Pancreas (tissue), 10 donors: Measurements from ENCODE around the gene KIF3C. TPM values are rescaled to one million over a fixed set of nuclear protein-coding genes. Genes with fewer than 3 reads are reported as not detected.
A peak's percentile ranks its signal among the peaks of the same experiment; 100 is the strongest.

ENCODE experiments used
- ATAC-seq, 4 donors: fragments of 200-7000 bp; cut with Tn5 transposase; one replicate each; pipeline versions ENCODE4 v1.8.0 to v1.9.1; 2020; ENCODE audit warnings: mild to moderate bottlenecking in 4 of 4, moderate library complexity in 4 of 4
- DNase-seq, 6 donors: peaks; one replicate each; pipeline ENCODE4 v3.0.0-alpha.2; 2020
- FAIRE-seq: peaks from 2 replicates; lab custom pipeline; 2012; peaks lifted over from hg19 to GRCh38; lab: Jason Lieb, UNC
- H3K27ac ChIP-seq, 4 donors: fragments of 200-600 bp; sonication (generic); 1 replicate in 3 of 4; 2 replicates in 1 of 4; pipeline versions ENCODE4 v1.5.0 to v1.8.0; 2020
- H3K27me3 ChIP-seq, 4 donors: fragments of 200-600 bp; one replicate each; pipeline ENCODE4 v1.8.0; 2021
- H3K36me3 ChIP-seq, 3 donors: fragments of 200-600 bp; sonication (generic) in 1 of 3; one replicate each; pipeline versions ENCODE4 v1.5.0 to v1.8.0; 2020 to 2021
- H3K4me1 ChIP-seq, 3 donors: fragments of 200-600 bp; one replicate each; pipeline ENCODE4 v1.8.0; 2021
- H3K4me3 ChIP-seq, 4 donors: fragments of 200-600 bp; sonication (generic) in 2 of 4; one replicate each; pipeline versions ENCODE4 v1.5.0 to v1.8.0; 2020 to 2021
- H3K9me3 ChIP-seq, 4 donors: fragments of 200-600 bp; one replicate each; pipeline ENCODE4 v1.8.0; 2021
- CTCF ChIP-seq, 4 donors: fragments of 200-600 bp; sonication (generic) in 3 of 4; IDR thresholded peaks; one replicate each; pipeline versions ENCODE4 v1.5.0 to v1.8.0; 2021; ENCODE audit warnings: antibody characterized with exemption in 4 of 4
- WGBS, 2 donors: extraction: QIAGEN DNeasy Blood & Tissue Kit; methylation state at CpG; one replicate each; pipeline ENCODE4 v1.1.7; 2013; 5-methylcytosine and 5-hydroxymethylcytosine counted together
- intact Hi-C, 3 donors: fragments of 100-400 bp; cut with DNase I; formaldehyde crosslinking; loops; one replicate each; pipeline versions ENCODE4 v1.11.1 to v1.14.2; 2022
- polyA plus RNA-seq, 2 donors: library from polyadenylated mRNA; stranded (reverse); fragments of 200-250 nt; gene quantifications; one replicate each; pipeline ENCODE4 v1.2.3, GENCODE V29; 2013
- total RNA-seq, 6 donors: library from RNA; stranded (reverse); fragmentation: NEBNext Ultra II Directional in 4 of 6; extraction: Animal tissue kit (Norgen Biotek cat#: 25700) in 4 of 6; gene quantifications; one replicate each; pipeline versions ENCODE4 v1.2.1 to v1.2.4, GENCODE V29; 2021 to 2023
- donor health status: healthy with polysubstance abuse.
- donor health status: DM: no; HTN: no; CAD: no; lungs with moderate emphysema.
- donor health status: DM: no; HTN: no; CAD: no.
- donor health status: control.
- donor health status: control.
- donor health status: Bipolar disorder and iron deficiency.
- donor health status: DM: yes; HTN: yes; CAD: no.
- donor health status: DM: no; HTN: no; CAD: no.
- donor health status: DM: no; HTN: no; CAD: no.
- donor health status: DM: yes; HTN: yes; CAD: no.

The KIF3C gene
- total and polyA plus RNA-seq, 8 donors, result 0.38 to 8.2 (median 2.0) TPM

- no peak for TF ChIP-seq CTCF (IDR thresholded peaks at IDR 0.05)
- Histone ChIP-seq H3K9me3 (no peaks in the 10 kb centered on the region), H3K27me3 (no peaks in the 10 kb centered on the region), H3K4me1 (no peaks in the 10 kb centered on the region), H3K27ac (no peak overlapping the region), H3K4me3 (no peak overlapping the region), H3K36me3 (no peaks in the 10 kb centered on the region)
- DNase-seq, result no peak
- WGBS, 2 donors, result 66 to 73% methylated on average over 2 of the region's 2 CpGs
- no peak for ATAC-seq
- no peak for FAIRE-seq
- intact Hi-C loops, result no loop called here
These were observed 33.9 kb downstream of the KIF3C start for GRCh38 chr2:25948437-25948836.

DNA sequence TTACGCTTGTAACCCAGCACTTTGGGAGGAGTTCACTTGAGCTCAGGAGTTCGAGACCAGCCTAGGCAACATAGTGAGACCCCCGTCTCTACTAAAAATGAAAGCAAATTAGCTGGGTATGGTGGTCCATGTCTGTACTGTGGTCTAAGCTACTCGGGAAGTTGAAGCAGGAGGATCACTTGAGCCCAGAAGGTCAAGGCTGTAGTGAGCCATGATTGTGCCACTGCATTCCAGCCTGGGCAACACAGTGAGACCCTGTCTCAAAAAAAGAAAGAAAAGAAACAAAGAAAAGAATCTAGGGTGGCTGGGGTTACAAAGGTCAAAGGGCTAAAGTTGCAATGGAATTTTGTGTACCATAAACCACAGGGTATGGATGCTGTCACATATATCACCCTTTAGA, 41.3 kb downstream of the KIF3C start:
- H3K4me3 ChIP-seq, result no peak overlapping the region
- ATAC-seq, result no peak
- intact Hi-C loops, result no loop called here

GRCh38 chr2:25939257-25939668, 43.0 kb downstream of the KIF3C start:
- Histone ChIP-seq H3K4me3 (no peak overlapping the region), H3K4me1 (no peaks in the 10 kb centered on the region), H3K27me3 (no peaks in the 10 kb centered on the region), H3K36me3 (no peaks in the 10 kb centered on the region), H3K27ac (no peak overlapping the region), H3K9me3 (no peaks in the 10 kb centered on the region)
- 76 to 78% methylated on average over 8 of the region's 8 CpGs for WGBS, 2 donors
- no peak for TF ChIP-seq CTCF (IDR thresholded peaks at IDR 0.05)
- intact Hi-C loops, result no loop called here
- no peak for FAIRE-seq
- ATAC-seq, result peak in 1 of 4 donors; percentile 25
- DNase-seq, result no peak

More for the DNA sequence above, 41.3 kb downstream of the KIF3C start:
- Histone ChIP-seq H3K4me1 (no peaks in the 10 kb centered on the region), H3K27ac (no peak overlapping the region), H3K27me3 (no peaks in the 10 kb centered on the region), H3K9me3 (no peaks in the 10 kb centered on the region), H3K36me3 (no peaks in the 10 kb centered on the region)
- DNase-seq, result no peak
- TF ChIP-seq CTCF (IDR thresholded peaks at IDR 0.05), result no peak
- no peak for FAIRE-seq
- WGBS, 2 donors, result 90 to 95% methylated on average over 4 of the region's 4 CpGs

GRCh38 chr2:25938345-25938744, 44.0 kb downstream of the KIF3C start:
- no peaks in the 10 kb centered on the region for H3K36me3 ChIP-seq
- H3K4me3 ChIP-seq, result no peak overlapping the region
- DNase-seq (no peak), ATAC-seq (no peak), FAIRE-seq (no peak)
- TF ChIP-seq CTCF (IDR thresholded peaks at IDR 0.05), result no peak
- H3K4me1 ChIP-seq, result no peaks in the 10 kb centered on the region
- no peaks in the 10 kb centered on the region for H3K9me3 ChIP-seq
- intact Hi-C loops, result no loop called here
- no peaks in the 10 kb centered on the region for H3K27me3 ChIP-seq
- 88 to 91% methylated on average over 6 of the region's 6 CpGs for WGBS, 2 donors
- H3K27ac ChIP-seq, result no peak overlapping the region

- Histone ChIP-seq H3K27ac (no peak overlapping the region), H3K9me3 (no peaks in the 10 kb centered on the region), H3K4me1 (no peaks in the 10 kb centered on the region), H3K36me3 (no peaks in the 10 kb centered on the region), H3K27me3 (no peaks in the 10 kb centered on the region), H3K4me3 (no peak overlapping the region)
- WGBS, 2 donors, result 74 to 77% methylated on average over 7 of the region's 7 CpGs
- DNase-seq (no peak), ATAC-seq (no peak), FAIRE-seq (no peak)
- intact Hi-C loops, result no loop called here
- no peak for TF ChIP-seq CTCF (IDR thresholded peaks at IDR 0.05)
These were observed 45.3 kb downstream of the KIF3C start for GRCh38 chr2:25936889-25937545.
